Endothelial cell of umbilical vein (primary cell): Measurements from ENCODE around the gene ZKSCAN1. TPM values are rescaled to one million over a fixed set of nuclear protein-coding genes. Genes with fewer than 3 reads are reported as not detected.

Experiments used
- BruUV-seq: library from RNA; stranded (reverse); fragments of 400-500 nt; replicated peaks from 2 replicates; lab custom pipeline; 2021; lab: Mats Ljungman, UMichigan
- CTCF ChIA-PET: fragments of 300-600, 350-600 bp; sonication (Branson Sonifier 250); formaldehyde crosslinking; loops from one replicate; lab custom pipeline; 2021; ENCODE audit warnings: antibody characterized with exemption, inconsistent platforms; lab: Charles Lee
- POLR2A ChIA-PET: fragments of 300-600, 350-600 bp; sonication (Branson Sonifier 250); formaldehyde crosslinking; loops from one replicate; lab custom pipeline; 2021; ENCODE audit warnings: antibody characterized with exemption, inconsistent platforms; lab: Charles Lee
- DNase-seq: peaks from one replicate; pipeline ENCODE4 v3.0.0-alpha.2; 2011; ENCODE audit warnings: low read depth, low spot score
- FAIRE-seq: peaks from 2 replicates; lab custom pipeline; 2011; peaks lifted over from hg19 to GRCh38; lab: Jason Lieb, UNC
- H2AFZ ChIP-seq: 2 replicates; pipeline ENCODE4 v1.6.0; 2012; ENCODE audit warnings: low read depth, low read length, control low read depth, inconsistent platforms
- H3K27ac ChIP-seq: 2 replicates; pipeline ENCODE4 v1.5.1; 2011; ENCODE audit warnings: low read depth, mild to moderate bottlenecking, control low read depth, low read length, moderate library complexity; ENCODE audit not compliant: insufficient read depth
- H3K27me3 ChIP-seq, 2 experiments: 2 replicates each; pipeline versions ENCODE4 v1.6.0 to v1.6.1; 2011; ENCODE audit warnings: low read length in 2 of 2, mixed read lengths in 1 of 2; ENCODE audit not compliant: control insufficient read depth in 2 of 2, insufficient read depth in 2 of 2
- H3K36me3 ChIP-seq, 2 experiments: 2 replicates in 1 of 2; 3 replicates in 1 of 2; pipeline ENCODE4 v1.5.1; 2011; ENCODE audit warnings: low read length in 2 of 2, mild to moderate bottlenecking in 1 of 2, moderate library complexity in 1 of 2; ENCODE audit not compliant: control insufficient read depth in 2 of 2, insufficient read depth in 2 of 2; ENCODE audit errors: extremely low read depth in 1 of 2
- H3K4me1 ChIP-seq: 3 replicates; pipeline ENCODE4 v1.5.1; 2011; ENCODE audit warnings: mild to moderate bottlenecking, low read length; ENCODE audit not compliant: control insufficient read depth, insufficient read depth; ENCODE audit errors: extremely low read depth
- H3K4me2 ChIP-seq: 2 replicates; pipeline ENCODE4 v1.6.1; 2011; ENCODE audit warnings: low read length, control low read depth, mixed read lengths; ENCODE audit not compliant: insufficient read depth
- H3K4me3 ChIP-seq, 3 experiments: fragments of 200-600 bp in 1 of 3; sonication (generic), shearing (Covaris generic) in 1 of 3; replicated peaks in 1 of 3; 2 replicates each; pipeline ENCODE4 v1.5.1; 2011 to 2016; ENCODE audit warnings: control low read depth in 3 of 3, low read length in 3 of 3, mild to moderate bottlenecking in 2 of 3, inconsistent platforms in 1 of 3, low read depth in 1 of 3, moderate library complexity in 1 of 3; ENCODE audit not compliant: insufficient read depth in 1 of 3
- H3K79me2 ChIP-seq: 2 replicates; pipeline ENCODE4 v1.6.0; 2012; ENCODE audit warnings: low read length, inconsistent platforms; ENCODE audit not compliant: control insufficient read depth, insufficient read depth
- H3K9ac ChIP-seq: replicated peaks from 2 replicates; pipeline ENCODE3; 2011; ENCODE audit warnings: low read length, control low read depth; ENCODE audit not compliant: insufficient read depth; ENCODE audit errors: extremely low read depth
- H3K9me1 ChIP-seq: replicated peaks from 3 replicates; pipeline ENCODE4 v1.6.0; 2011; ENCODE audit warnings: mild to moderate bottlenecking, low read length; ENCODE audit not compliant: control insufficient read depth, insufficient read depth; ENCODE audit errors: extremely low read depth
- H3K9me3 ChIP-seq: replicated peaks from 2 replicates; pipeline ENCODE4 v1.5.1; 2012; ENCODE audit warnings: low read length, inconsistent platforms; ENCODE audit not compliant: control insufficient read depth, insufficient read depth
- H4K20me1 ChIP-seq: replicated peaks from 2 replicates; pipeline ENCODE3; 2011; ENCODE audit warnings: mild to moderate bottlenecking, low read length; ENCODE audit not compliant: control insufficient read depth, insufficient read depth; ENCODE audit errors: extremely low read depth
- CTCF ChIP-seq, 2 donors: IDR thresholded peaks; 1 replicate in 1 of 2; 2 replicates in 1 of 2; pipeline ENCODE4 v1.5.1; 2011; ENCODE audit warnings: low read length in 2 of 2, mild to moderate bottlenecking in 2 of 2, moderate library complexity in 2 of 2, control low read depth in 1 of 2, inconsistent platforms in 1 of 2, low read depth in 1 of 2; ENCODE audit not compliant: insufficient read depth in 1 of 2; ENCODE audit errors: extremely low read depth in 1 of 2
- FOS ChIP-seq: IDR thresholded peaks from 2 replicates; pipeline ENCODE4 v1.6.1; 2011; ENCODE audit warnings: mild to moderate bottlenecking, low read length, moderate library complexity, borderline replicate concordance; ENCODE audit not compliant: insufficient read depth
- GATA2 ChIP-seq: IDR thresholded peaks from 2 replicates; pipeline ENCODE4 v1.7.0; 2011; ENCODE audit warnings: low read depth, mild to moderate bottlenecking, moderate library complexity, mixed read lengths, low read length; ENCODE audit not compliant: insufficient read length, insufficient read depth
- JUN ChIP-seq: IDR thresholded peaks from 2 replicates; pipeline ENCODE4 v1.6.1; 2011; ENCODE audit warnings: borderline replicate concordance, low read depth; ENCODE audit not compliant: insufficient read length, insufficient read depth
- MAX ChIP-seq: IDR thresholded peaks from 2 replicates; pipeline ENCODE4 v1.6.1; 2011; ENCODE audit not compliant: insufficient read depth, insufficient read length
- MYC ChIP-seq: IDR thresholded peaks from one replicate; pipeline ENCODE4 v1.6.1; 2011; ENCODE audit warnings: mild to moderate bottlenecking, low read depth, low read length
- POLR2A ChIP-seq: IDR thresholded peaks from 2 replicates; pipeline ENCODE4 v1.6.1; 2012; ENCODE audit warnings: low read depth, mild to moderate bottlenecking, control low read depth, low read length
- POLR2AphosphoS5 ChIP-seq: IDR thresholded peaks from 2 replicates; pipeline ENCODE4 v1.6.1; 2012; ENCODE audit warnings: low read depth, mild to moderate bottlenecking, control low read depth, low read length, moderate library complexity; ENCODE audit not compliant: insufficient read depth
- dilution Hi-C: fragments of 300-500 bp; cut with MboI; formaldehyde crosslinking; loops from one replicate; pipeline ENCODE4 v1.15.0; 2019; ENCODE audit warnings: low sequenced_read_pairs; ENCODE audit not compliant: extremely low pct_ligation_motif_present
- intact Hi-C: fragments of 100-400 bp; cut with micrococcal nuclease; formaldehyde crosslinking; loops from one replicate; pipeline ENCODE4 v1.10.0; 2022
- polyA plus RNA-seq, 4 experiments: library from polyadenylated mRNA; depleted of rRNA in 3 of 4; stranded (reverse) in 3 of 4; unstranded in 1 of 4; fragments of >200 nt; gene quantifications; 2 replicates each; pipeline versions ENCODE4 v1.2.1 to v1.2.3, GENCODE V29; 2011 to 2012; ENCODE audit warnings: missing spikeins in 1 of 4
- total RNA-seq: library from RNA; stranded (reverse); gene quantifications from 2 replicates; pipeline ENCODE4 v1.2.3, GENCODE V29; 2021

ZKSCAN1 gene
- total and polyA plus RNA-seq, 2 donors (not counting 3 experiments of a cell fraction or from before 2014, with no cell fraction given): 12.3 to 57.8 TPM

- intact Hi-C loops: loop anchor here (5.0 kb wide), 1 partner anchor 74 kb away; the partner anchor contains the start of gene AZGP1
- no peaks in the 10 kb centered on the region for H3K36me3 ChIP-seq
- H3K4me1 ChIP-seq: peaks cover 3% of the 10 kb centered on the region
- FAIRE-seq (no peak), DNase-seq (no peak)
- no peak overlapping the region for H3K4me2 ChIP-seq
- no peaks in the 10 kb centered on the region for H3K9me1 ChIP-seq
- no peaks in the 10 kb centered on the region for H3K9me3 ChIP-seq
- no peak overlapping the region for H2AFZ ChIP-seq
- no peaks in the 10 kb centered on the region for H3K79me2 ChIP-seq
- dilution Hi-C loops: no loop called here
- H4K20me1 ChIP-seq: no peaks in the 10 kb centered on the region
- BruUV-seq: no TSS peak
- H3K4me3 ChIP-seq: no peak overlapping the region
- no peak overlapping the region for H3K9ac ChIP-seq
- no peak overlapping the region for H3K27ac ChIP-seq
- ChIA-PET CTCF (interaction anchor here (0.9 to 9.1 kb wide), 4 partner anchors 12 to 138 kb away, joined by 5 to 158 read pairs (median 14); no protein-coding TSS in a partner anchor), POLR2A (no interaction called here)
- no peaks in the 10 kb centered on the region for H3K27me3 ChIP-seq
- TF ChIP-seq POLR2AphosphoS5 (no peak), MAX (no peak), CTCF (IDR thresholded peaks at IDR 0.05; ENCODE audit: extremely low read depth in 1 of 2, insufficient read depth in 1 of 2, low read depth in 1 of 2, low read length in 2 of 2) (no peak), FOS (no peak), JUN (no peak), MYC (no peak), POLR2A (no peak), GATA2 (no peak)
These were observed 36.2 kb downstream of the ZKSCAN1 start for GRCh38 chr7:100051611-100052010.
